Bronchial epithelial cell (primary cell): ENCODE data around the gene LAMB3. TPM values are rescaled to one million over a fixed set of nuclear protein-coding genes. Genes with fewer than 3 reads are reported as not detected.
"Not testable (repeated sequence)": the region's sequence is repeated elsewhere in the genome, so short reads cannot be mapped to it uniquely, and the experiment has no call there.

Experiments
- DNase-seq: peaks from one replicate; pipeline ENCODE4 v3.0.0-alpha.2; 2010; ENCODE audit warnings: low read depth
- FAIRE-seq: peaks from 2 replicates; lab custom pipeline; 2011; peaks lifted over from hg19 to GRCh38; lab: Jason Lieb, UNC
- H3K27me3 ChIP-seq: 2 replicates; pipeline ENCODE4 v1.5.1; 2011; ENCODE audit warnings: low read length; ENCODE audit not compliant: control insufficient read depth, insufficient read depth
- H3K36me3 ChIP-seq: 2 replicates; pipeline ENCODE4 v1.5.1; 2011; ENCODE audit warnings: low read length; ENCODE audit not compliant: control insufficient read depth, insufficient read depth
- H3K4me3 ChIP-seq: 2 replicates; pipeline ENCODE4 v1.5.1; 2011; ENCODE audit warnings: mild to moderate bottlenecking, low read depth, low read length, control low read depth
- CTCF ChIP-seq: IDR thresholded peaks from 2 replicates; pipeline ENCODE4 v1.5.1; 2011; ENCODE audit warnings: mild to moderate bottlenecking, moderate library complexity, low read length, control low read depth, inconsistent platforms; ENCODE audit not compliant: insufficient read depth, severe bottlenecking
- total RNA-seq: library from RNA; depleted of rRNA; stranded (reverse); fragments of >200 nt; gene quantifications from 2 replicates; pipeline ENCODE4 v1.2.1, GENCODE V29; 2014

Gene LAMB3
- total RNA-seq, result 1,162 and 3,106 TPM in 2 replicates

- TF ChIP-seq CTCF, result no peak
Measured at GRCh38 chr1:209652121-209652735, at the start of gene LAMB3. Gene LAMB3 (minus strand): TSS chr1:209652425. CDS start chr1:209650944, 1,481 bp downstream.

GRCh38 chr1:209700686-209701085 lies 48.5 kb upstream of the LAMB3 start:
- not testable (repeated sequence) for FAIRE-seq, H3K27me3 ChIP-seq, DNase-seq, H3K36me3 ChIP-seq, H3K4me3 ChIP-seq

More at GRCh38 chr1:209652121-209652735, at the start of gene LAMB3:
- FAIRE-seq, result peak; percentile 79
- Histone ChIP-seq H3K27me3 (no peaks in the 10 kb centered on the region), H3K4me3 (peak within 1 kb of the TSS; percentile 53), H3K36me3 (peaks cover 11% of the 10 kb centered on the region)
- peak; percentile 93 for DNase-seq

GRCh38 chr1:209697126-209697525 lies 44.9 kb upstream of the LAMB3 start:
- Histone ChIP-seq H3K27me3 (no peaks in the 10 kb centered on the region), H3K4me3 (no peak overlapping the region), H3K36me3 (no peaks in the 10 kb centered on the region)
- DNase-seq (no peak), FAIRE-seq (no peak)
- no peak for TF ChIP-seq CTCF

- TF ChIP-seq CTCF, result no peak
- FAIRE-seq (no peak), DNase-seq (no peak)
- Histone ChIP-seq H3K27me3 (no peaks in the 10 kb centered on the region), H3K36me3 (no peaks in the 10 kb centered on the region), H3K4me3 (no peak overlapping the region)
Measured at GRCh38 chr1:209696673-209697072, 44.4 kb upstream of the LAMB3 start.

GRCh38 chr1:209692745-209693504 lies 40.7 kb upstream of the LAMB3 start:
- Histone ChIP-seq H3K27me3 (no peaks in the 10 kb centered on the region), H3K36me3 (no peaks in the 10 kb centered on the region), H3K4me3 (no peak overlapping the region)
- FAIRE-seq (no peak), DNase-seq (peak; percentile 74)
- TF ChIP-seq CTCF, result peak; percentile 77

- DNase-seq, result peak; percentile 34
- H3K27me3 ChIP-seq, result no peaks in the 10 kb centered on the region
- H3K36me3 ChIP-seq, result no peaks in the 10 kb centered on the region
- H3K4me3 ChIP-seq, result no peak overlapping the region
- no peak for TF ChIP-seq CTCF
- no peak for FAIRE-seq
Measured at GRCh38 chr1:209692296-209692695, 40.1 kb upstream of the LAMB3 start.
